Tibial nerve (tissue), 4 donors: ENCODE data around the gene BCKDHA.

ENCODE experiments used
- CTCF ChIP-seq, 5 experiments: fragments of 200-600 bp in 3 of 5; fragments of 450-650 bp in 2 of 5; sonication (generic) in 3 of 5; IDR thresholded peaks; one replicate each; pipeline ENCODE4 v1.5.1; 2016 to 2019; ENCODE audit warnings: antibody characterized with exemption in 5 of 5, mild to moderate bottlenecking in 3 of 5, moderate library complexity in 2 of 5
- EP300 ChIP-seq, 2 donors: sonication (generic); formaldehyde crosslinking; IDR thresholded peaks; one replicate each; pipeline ENCODE4 v1.6.1; 2017; ENCODE audit warnings: antibody characterized with exemption in 2 of 2, mild to moderate bottlenecking in 1 of 2

- TF ChIP-seq CTCF (IDR thresholded peaks at IDR 0.05): no peak
- TF ChIP-seq EP300 (IDR thresholded peaks at IDR 0.05): no peak
These were observed 13.3 kb upstream of the BCKDHA start for GRCh38 chr19:41384351-41384750.
